ENCODE measurements around the gene LTK.

Gene LTK

DNA sequence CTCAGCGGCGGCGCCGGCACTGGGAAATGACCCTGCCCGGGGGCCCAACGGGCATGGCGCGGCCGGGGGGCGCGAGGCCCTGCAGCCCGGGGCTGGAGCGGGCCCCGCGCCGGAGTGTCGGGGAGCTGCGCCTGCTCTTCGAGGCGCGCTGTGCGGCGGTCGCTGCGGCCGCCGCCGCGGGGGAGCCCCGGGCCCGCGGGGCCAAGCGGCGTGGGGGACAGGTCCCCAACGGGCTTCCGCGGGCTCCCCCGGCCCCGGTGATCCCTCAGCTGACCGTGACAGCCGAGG is 19.8 kb downstream of the LTK start:
- Histone ChIP-seq H3K27me3 (ENCODE audit: control insufficient read depth, insufficient read depth, low read length) (peaks cover 81% of the 10 kb centered on the region), H3K9me3 (ENCODE audit: control insufficient read depth, insufficient read depth, low read length) (no peaks in the 10 kb centered on the region), H3K4me3 (ENCODE audit: low read depth, low read length) (peak overlapping the region; percentile 49), H3K36me3 (ENCODE audit: control insufficient read depth, insufficient read depth, low read length) (no peaks in the 10 kb centered on the region), H3K4me1 (ENCODE audit: control insufficient read depth, insufficient read depth, low read length) (peaks cover 4% of the 10 kb centered on the region), H3K9ac (ENCODE audit: low read depth, low read length) (no peak overlapping the region)

- Histone ChIP-seq H3K27me3 (ENCODE audit: control insufficient read depth, insufficient read depth, low read length) (peaks cover 76% of the 10 kb centered on the region), H3K4me3 (ENCODE audit: low read depth, low read length) (peak within 1 kb of the TSS; percentile 71), H3K9ac (ENCODE audit: low read depth, low read length) (no peak within 1 kb of the TSS), H3K9me3 (ENCODE audit: control insufficient read depth, insufficient read depth, low read length) (no peaks in the 10 kb centered on the region), H3K36me3 (ENCODE audit: control insufficient read depth, insufficient read depth, low read length) (no peaks in the 10 kb centered on the region), H3K4me1 (ENCODE audit: control insufficient read depth, insufficient read depth, low read length) (peaks cover 4% of the 10 kb centered on the region)
These were observed 20.3 kb downstream of the LTK start, which contains the start of gene ITPKA for GRCh38 chr15:41493205-41493901. ITPKA (plus strand) TSS chr15:41493874; CDS start chr15:41493928, 54 bp downstream.

- Histone ChIP-seq H3K9ac (ENCODE audit: low read depth, low read length) (no peak overlapping the region), H3K4me3 (ENCODE audit: low read depth, low read length) (peak overlapping the region; percentile 71)
These were observed 20.9 kb downstream of the LTK start for GRCh38 chr15:41492597-41493204.

GRCh38 chr15:41491889-41492288 is 21.7 kb downstream of the LTK start:
- H3K27me3 ChIP-seq (ENCODE audit: control insufficient read depth, insufficient read depth, low read length), result peaks cover 62% of the 10 kb centered on the region
- no peaks in the 10 kb centered on the region for H3K9me3 ChIP-seq (ENCODE audit: control insufficient read depth, insufficient read depth, low read length)
- no peak overlapping the region for H3K9ac ChIP-seq (ENCODE audit: low read depth, low read length)
- peaks cover 4% of the 10 kb centered on the region for H3K4me1 ChIP-seq (ENCODE audit: control insufficient read depth, insufficient read depth, low read length)
- H3K4me3 ChIP-seq (ENCODE audit: low read depth, low read length), result no peak overlapping the region
- H3K36me3 ChIP-seq (ENCODE audit: control insufficient read depth, insufficient read depth, low read length), result no peaks in the 10 kb centered on the region

More at GRCh38 chr15:41492597-41493204, 20.9 kb downstream of the LTK start:
- peaks cover 70% of the 10 kb centered on the region for H3K27me3 ChIP-seq (ENCODE audit: control insufficient read depth, insufficient read depth, low read length)
- no peaks in the 10 kb centered on the region for H3K9me3 ChIP-seq (ENCODE audit: control insufficient read depth, insufficient read depth, low read length)
- peaks cover 4% of the 10 kb centered on the region for H3K4me1 ChIP-seq (ENCODE audit: control insufficient read depth, insufficient read depth, low read length)
- H3K36me3 ChIP-seq (ENCODE audit: control insufficient read depth, insufficient read depth, low read length), result no peaks in the 10 kb centered on the region

- no peaks in the 10 kb centered on the region for H3K9me3 ChIP-seq (ENCODE audit: control insufficient read depth, insufficient read depth, low read length)
- H3K4me1 ChIP-seq (ENCODE audit: control insufficient read depth, insufficient read depth, low read length), result peaks cover 4% of the 10 kb centered on the region
- no peaks in the 10 kb centered on the region for H3K36me3 ChIP-seq (ENCODE audit: control insufficient read depth, insufficient read depth, low read length)
- peaks cover 46% of the 10 kb centered on the region for H3K27me3 ChIP-seq (ENCODE audit: control insufficient read depth, insufficient read depth, low read length)
- no peak overlapping the region for H3K4me3 ChIP-seq (ENCODE audit: low read depth, low read length)
- H3K9ac ChIP-seq (ENCODE audit: low read depth, low read length), result no peak overlapping the region
These were observed 23.3 kb downstream of the LTK start for GRCh38 chr15:41490355-41490754.

DNA sequence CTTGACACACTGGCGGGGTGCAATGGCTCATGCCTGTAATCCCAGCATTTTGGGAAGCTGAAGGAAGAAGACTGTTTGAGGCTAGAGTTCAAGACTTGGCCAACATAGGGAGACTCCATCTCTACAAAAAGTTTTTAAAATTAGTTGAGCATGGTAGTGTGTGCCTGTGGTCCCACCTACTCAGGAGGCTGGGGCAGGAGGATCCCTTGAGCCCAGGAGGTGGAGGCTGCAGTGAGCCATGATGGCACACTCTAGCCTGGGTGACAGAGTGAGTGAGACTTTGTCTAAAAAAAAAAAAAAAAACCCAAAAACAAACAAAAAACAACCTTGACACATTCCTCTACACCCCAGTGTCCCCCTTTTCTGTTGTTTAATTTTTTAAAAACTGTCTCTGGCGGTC is 24.0 kb downstream of the LTK start:
- peaks cover 4% of the 10 kb centered on the region for H3K4me1 ChIP-seq (ENCODE audit: control insufficient read depth, insufficient read depth, low read length)
- peaks cover 39% of the 10 kb centered on the region for H3K27me3 ChIP-seq (ENCODE audit: control insufficient read depth, insufficient read depth, low read length)
- no peak overlapping the region for H3K9ac ChIP-seq (ENCODE audit: low read depth, low read length)
- H3K9me3 ChIP-seq (ENCODE audit: control insufficient read depth, insufficient read depth, low read length), result no peaks in the 10 kb centered on the region
- no peaks in the 10 kb centered on the region for H3K36me3 ChIP-seq (ENCODE audit: control insufficient read depth, insufficient read depth, low read length)
- H3K4me3 ChIP-seq (ENCODE audit: low read depth, low read length), result no peak overlapping the region

- no peak overlapping the region for H3K9ac ChIP-seq (ENCODE audit: low read depth, low read length)
- no peaks in the 10 kb centered on the region for H3K9me3 ChIP-seq (ENCODE audit: control insufficient read depth, insufficient read depth, low read length)
- H3K27me3 ChIP-seq (ENCODE audit: control insufficient read depth, insufficient read depth, low read length), result peaks cover 25% of the 10 kb centered on the region
- peaks cover 4% of the 10 kb centered on the region for H3K4me1 ChIP-seq (ENCODE audit: control insufficient read depth, insufficient read depth, low read length)
- H3K36me3 ChIP-seq (ENCODE audit: control insufficient read depth, insufficient read depth, low read length), result no peaks in the 10 kb centered on the region
- H3K4me3 ChIP-seq (ENCODE audit: low read depth, low read length), result no peak overlapping the region
These were observed 25.8 kb downstream of the LTK start for GRCh38 chr15:41487802-41488201.

DNA sequence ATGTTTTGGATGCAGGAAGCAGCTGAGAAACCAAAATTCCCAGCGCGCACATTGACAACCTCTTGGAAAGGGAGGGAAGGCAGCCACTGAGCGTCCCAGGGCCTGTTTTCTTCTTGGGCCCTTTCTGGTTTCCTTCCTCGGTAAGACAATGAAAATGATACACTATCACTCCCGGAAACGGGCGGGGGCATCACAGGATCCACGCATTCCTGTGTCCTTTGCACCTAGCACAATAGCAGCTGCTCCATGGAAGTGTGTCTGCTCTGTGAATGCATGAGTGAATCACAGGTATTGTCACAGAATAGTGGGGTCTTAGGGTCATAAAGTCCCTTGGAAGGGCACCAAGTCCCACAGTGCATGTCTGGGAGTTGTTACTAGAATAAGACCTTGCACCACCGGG is 26.2 kb downstream of the LTK start:
- H3K27me3 ChIP-seq (ENCODE audit: control insufficient read depth, insufficient read depth, low read length), result peaks cover 21% of the 10 kb centered on the region
- no peaks in the 10 kb centered on the region for H3K36me3 ChIP-seq (ENCODE audit: control insufficient read depth, insufficient read depth, low read length)
- peaks cover under 1% of the 10 kb centered on the region for H3K4me1 ChIP-seq (ENCODE audit: control insufficient read depth, insufficient read depth, low read length)
- H3K9me3 ChIP-seq (ENCODE audit: control insufficient read depth, insufficient read depth, low read length), result no peaks in the 10 kb centered on the region
- H3K4me3 ChIP-seq (ENCODE audit: low read depth, low read length), result no peak overlapping the region
- H3K9ac ChIP-seq (ENCODE audit: low read depth, low read length), result no peak overlapping the region

DNA sequence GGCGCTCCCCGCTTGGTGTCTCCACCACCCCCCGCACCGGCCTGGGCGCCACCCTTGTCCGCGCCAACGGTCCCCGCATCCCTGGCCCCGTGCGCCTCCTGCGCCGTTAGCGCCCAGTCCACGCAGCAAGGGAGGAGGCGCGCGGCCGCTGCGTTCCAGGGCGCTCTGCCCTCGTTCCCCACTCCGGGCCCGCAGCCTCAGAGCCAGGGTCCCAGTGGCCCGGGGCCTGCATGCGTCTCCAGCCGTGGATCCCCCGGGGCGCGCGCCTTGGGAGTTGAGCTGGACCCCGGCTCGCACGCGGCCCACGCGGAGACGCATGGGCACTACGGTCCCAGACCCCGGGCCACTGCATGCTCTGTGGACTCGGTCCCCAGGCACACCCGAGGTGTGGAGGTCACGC is 27.3 kb downstream of the LTK start:
- Histone ChIP-seq H3K9ac (ENCODE audit: low read depth, low read length) (no peak overlapping the region), H3K27me3 (ENCODE audit: control insufficient read depth, insufficient read depth, low read length) (peaks cover 10% of the 10 kb centered on the region), H3K9me3 (ENCODE audit: control insufficient read depth, insufficient read depth, low read length) (no peaks in the 10 kb centered on the region), H3K36me3 (ENCODE audit: control insufficient read depth, insufficient read depth, low read length) (no peaks in the 10 kb centered on the region), H3K4me1 (ENCODE audit: control insufficient read depth, insufficient read depth, low read length) (no peaks in the 10 kb centered on the region), H3K4me3 (ENCODE audit: low read depth, low read length) (no peak overlapping the region)

GRCh38 chr15:41484937-41485625 is 28.5 kb downstream of the LTK start:
- Histone ChIP-seq H3K9me3 (ENCODE audit: control insufficient read depth, insufficient read depth, low read length) (no peaks in the 10 kb centered on the region), H3K9ac (ENCODE audit: low read depth, low read length) (no peak overlapping the region), H3K4me1 (ENCODE audit: control insufficient read depth, insufficient read depth, low read length) (no peaks in the 10 kb centered on the region), H3K36me3 (ENCODE audit: control insufficient read depth, insufficient read depth, low read length) (peaks cover 3% of the 10 kb centered on the region), H3K4me3 (ENCODE audit: low read depth, low read length) (no peak overlapping the region), H3K27me3 (ENCODE audit: control insufficient read depth, insufficient read depth, low read length) (no peaks in the 10 kb centered on the region)

GRCh38 chr15:41483519-41483918 is 30.1 kb downstream of the LTK start:
- H3K36me3 ChIP-seq (ENCODE audit: control insufficient read depth, insufficient read depth, low read length), result peaks cover 13% of the 10 kb centered on the region
- H3K9ac ChIP-seq (ENCODE audit: low read depth, low read length), result no peak overlapping the region
- H3K9me3 ChIP-seq (ENCODE audit: control insufficient read depth, insufficient read depth, low read length), result no peaks in the 10 kb centered on the region
- H3K4me3 ChIP-seq (ENCODE audit: low read depth, low read length), result no peak overlapping the region
- H3K4me1 ChIP-seq (ENCODE audit: control insufficient read depth, insufficient read depth, low read length), result no peaks in the 10 kb centered on the region
- H3K27me3 ChIP-seq (ENCODE audit: control insufficient read depth, insufficient read depth, low read length), result no peaks in the 10 kb centered on the region

GRCh38 chr15:41483115-41483514 is 30.5 kb downstream of the LTK start:
- peaks cover 17% of the 10 kb centered on the region for H3K36me3 ChIP-seq (ENCODE audit: control insufficient read depth, insufficient read depth, low read length)

More at GRCh38 chr15:41483115-41483514, 30.5 kb downstream of the LTK start:
- Histone ChIP-seq H3K4me1 (ENCODE audit: control insufficient read depth, insufficient read depth, low read length) (no peaks in the 10 kb centered on the region), H3K9ac (ENCODE audit: low read depth, low read length) (no peak overlapping the region), H3K9me3 (ENCODE audit: control insufficient read depth, insufficient read depth, low read length) (no peaks in the 10 kb centered on the region), H3K4me3 (ENCODE audit: low read depth, low read length) (no peak overlapping the region), H3K27me3 (ENCODE audit: control insufficient read depth, insufficient read depth, low read length) (no peaks in the 10 kb centered on the region)

Measured in iPS-15b (cell line).